ENCODE measurements around the gene NR6A1.

The NR6A1 gene

DNA sequence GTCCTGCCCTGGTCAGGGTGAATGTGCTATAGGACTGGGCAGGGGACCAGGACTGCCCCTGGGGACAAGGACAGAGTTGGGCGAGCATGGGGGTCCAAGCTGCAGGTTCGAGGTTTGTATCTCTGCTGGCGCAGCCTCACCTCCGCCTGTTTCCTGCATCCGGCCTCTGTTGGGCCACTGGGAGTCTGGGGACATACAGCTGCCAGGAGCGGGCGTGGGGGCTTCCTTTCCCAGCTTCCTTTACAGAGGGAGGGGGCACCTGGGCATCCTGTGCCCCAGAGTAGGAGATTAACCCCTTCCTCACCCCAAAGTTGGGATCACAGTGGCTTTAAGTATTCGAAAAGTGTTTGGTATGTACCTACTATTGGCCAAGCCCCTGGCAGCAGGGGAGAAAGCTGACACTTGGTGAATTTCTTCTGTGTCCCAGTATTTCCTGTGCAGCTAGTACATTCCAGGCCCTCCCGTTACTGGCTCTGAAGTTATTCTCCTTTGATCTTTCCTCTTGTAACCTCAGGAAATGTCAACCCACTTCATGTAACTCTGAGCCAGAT, 24.8 kb upstream of the NR6A1 start:
- Histone ChIP-seq H3K9me2 (replicated peaks; ENCODE audit: control insufficient read depth, low read length) (no peaks in the 10 kb centered on the region), H3K4me2 (ENCODE audit: low read length) (no peak overlapping the region), H3F3A (ENCODE audit: control insufficient read depth, insufficient read depth) (no peaks in the 10 kb centered on the region), H3K4me3 (ENCODE audit: low read length) (no peak overlapping the region), H3K9me3 (ENCODE audit: control insufficient read depth, insufficient read depth, low read length) (no peaks in the 10 kb centered on the region), H3K4me1 (ENCODE audit: control insufficient read depth, low read length) (no peaks in the 10 kb centered on the region), H3K27ac (ENCODE audit: low read depth, low read length) (no peak overlapping the region), H3K36me3 (ENCODE audit: control insufficient read depth, low read length) (no peaks in the 10 kb centered on the region), H4K20me1 (ENCODE audit: control insufficient read depth, insufficient read depth, low read depth, low read length) (no peaks in the 10 kb centered on the region), H3K79me2 (ENCODE audit: control insufficient read depth, low read length) (no peaks in the 10 kb centered on the region), H3K27me3 (ENCODE audit: control insufficient read depth, low read length) (peaks cover 35% of the 10 kb centered on the region)
- no peak for TF ChIP-seq EZH2phosphoT487 (IDR thresholded peaks at IDR 0.05; ENCODE audit: borderline replicate concordance, low read length)
- TF ChIP-seq, protein P1, sequence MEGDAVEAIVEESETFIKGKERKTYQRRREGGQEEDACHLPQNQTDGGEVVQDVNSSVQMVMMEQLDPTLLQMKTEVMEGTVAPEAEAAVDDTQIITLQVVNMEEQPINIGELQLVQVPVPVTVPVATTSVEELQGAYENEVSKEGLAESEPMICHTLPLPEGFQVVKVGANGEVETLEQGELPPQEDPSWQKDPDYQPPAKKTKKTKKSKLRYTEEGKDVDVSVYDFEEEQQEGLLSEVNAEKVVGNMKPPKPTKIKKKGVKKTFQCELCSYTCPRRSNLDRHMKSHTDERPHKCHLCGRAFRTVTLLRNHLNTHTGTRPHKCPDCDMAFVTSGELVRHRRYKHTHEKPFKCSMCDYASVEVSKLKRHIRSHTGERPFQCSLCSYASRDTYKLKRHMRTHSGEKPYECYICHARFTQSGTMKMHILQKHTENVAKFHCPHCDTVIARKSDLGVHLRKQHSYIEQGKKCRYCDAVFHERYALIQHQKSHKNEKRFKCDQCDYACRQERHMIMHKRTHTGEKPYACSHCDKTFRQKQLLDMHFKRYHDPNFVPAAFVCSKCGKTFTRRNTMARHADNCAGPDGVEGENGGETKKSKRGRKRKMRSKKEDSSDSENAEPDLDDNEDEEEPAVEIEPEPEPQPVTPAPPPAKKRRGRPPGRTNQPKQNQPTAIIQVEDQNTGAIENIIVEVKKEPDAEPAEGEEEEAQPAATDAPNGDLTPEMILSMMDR (IDR thresholded peaks at IDR 0.05; ENCODE audit: low read depth, low read length, poor library complexity, severe bottlenecking): no peak

DNA sequence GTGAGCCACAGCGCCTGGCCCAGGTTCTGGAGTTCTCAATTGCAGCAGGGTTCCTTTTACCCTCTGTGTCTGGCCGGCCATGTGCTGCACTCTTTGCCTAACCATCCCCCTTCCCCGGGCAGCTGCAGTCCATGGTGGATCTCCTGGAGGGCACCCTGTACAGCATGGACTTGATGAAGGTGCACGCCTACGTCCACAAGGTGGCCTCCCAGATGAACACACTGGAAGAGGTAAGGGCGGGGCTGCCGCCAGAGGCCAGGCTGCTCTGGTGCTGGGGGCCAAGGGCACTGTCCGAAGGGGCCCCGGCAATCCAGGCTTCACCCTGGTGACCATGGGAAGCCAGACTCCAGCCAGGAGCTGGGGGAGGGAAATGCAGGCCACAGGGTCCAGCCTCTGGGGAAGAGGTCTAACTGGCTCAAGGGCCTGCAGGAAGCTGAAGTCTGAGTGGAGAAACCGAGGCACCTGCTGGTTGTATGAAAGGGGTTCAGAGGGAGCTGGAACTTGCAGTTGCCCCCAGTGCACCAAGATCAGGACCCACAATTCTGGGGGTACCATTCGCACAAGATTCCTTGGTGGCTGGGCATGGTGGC, 23.9 kb upstream of the NR6A1 start:
- Histone ChIP-seq H3K4me2 (ENCODE audit: low read length) (no peak overlapping the region), H3K4me3 (ENCODE audit: low read length) (no peak overlapping the region), H3K27ac (ENCODE audit: low read depth, low read length) (no peak overlapping the region), H3K27me3 (ENCODE audit: control insufficient read depth, low read length) (peaks cover 25% of the 10 kb centered on the region), H3K36me3 (ENCODE audit: control insufficient read depth, low read length) (no peaks in the 10 kb centered on the region), H3K4me1 (ENCODE audit: control insufficient read depth, low read length) (no peaks in the 10 kb centered on the region), H3K9me3 (ENCODE audit: control insufficient read depth, insufficient read depth, low read length) (no peaks in the 10 kb centered on the region), H3K9me2 (replicated peaks; ENCODE audit: control insufficient read depth, low read length) (no peaks in the 10 kb centered on the region), H3K79me2 (ENCODE audit: control insufficient read depth, low read length) (no peaks in the 10 kb centered on the region), H3F3A (ENCODE audit: control insufficient read depth, insufficient read depth) (no peaks in the 10 kb centered on the region), H4K20me1 (ENCODE audit: control insufficient read depth, insufficient read depth, low read depth, low read length) (no peaks in the 10 kb centered on the region)
- TF ChIP-seq EZH2phosphoT487 (IDR thresholded peaks at IDR 0.05; ENCODE audit: borderline replicate concordance, low read length): no peak
- TF ChIP-seq, protein P1 (IDR thresholded peaks at IDR 0.05; ENCODE audit: low read depth, low read length, poor library complexity, severe bottlenecking): no peak

DNA sequence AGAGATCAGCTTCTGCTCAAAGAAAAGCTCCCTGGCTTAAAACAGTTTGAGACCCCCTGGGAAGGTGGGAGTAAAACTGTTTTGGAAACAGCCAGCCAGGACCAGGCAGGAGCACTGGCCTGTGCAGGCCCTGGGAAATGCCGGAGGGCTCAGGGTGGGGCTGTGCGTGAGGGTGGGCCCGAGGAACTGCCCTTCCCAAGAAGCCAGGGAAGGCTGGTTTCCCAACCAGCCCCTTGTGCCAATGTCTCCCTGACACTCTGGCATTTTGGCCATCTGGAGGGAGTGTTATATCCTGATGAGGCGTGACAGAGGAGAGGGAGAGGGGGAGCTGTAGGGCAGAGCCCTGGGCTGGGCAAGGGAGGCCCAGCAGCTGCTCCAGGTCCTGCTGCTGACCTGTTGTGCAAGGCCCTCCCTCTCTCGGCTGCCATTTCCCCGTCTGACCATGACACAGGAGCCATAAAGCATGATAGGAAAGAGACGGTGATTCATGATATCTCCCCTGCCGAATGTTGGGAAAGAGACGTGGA, 22.0 kb upstream of the NR6A1 start:
- no peak overlapping the region for H3K4me2 ChIP-seq (ENCODE audit: low read length)
- H3K4me1 ChIP-seq (ENCODE audit: control insufficient read depth, low read length): no peaks in the 10 kb centered on the region
- H3K4me3 ChIP-seq (ENCODE audit: low read length): no peak overlapping the region
- no peaks in the 10 kb centered on the region for H3F3A ChIP-seq (ENCODE audit: control insufficient read depth, insufficient read depth)
- TF ChIP-seq EZH2phosphoT487 (IDR thresholded peaks at IDR 0.05; ENCODE audit: borderline replicate concordance, low read length): no peak
- TF ChIP-seq, protein P1 (IDR thresholded peaks at IDR 0.05; ENCODE audit: low read depth, low read length, poor library complexity, severe bottlenecking): no peak
- H4K20me1 ChIP-seq (ENCODE audit: control insufficient read depth, insufficient read depth, low read depth, low read length): no peaks in the 10 kb centered on the region
- H3K36me3 ChIP-seq (ENCODE audit: control insufficient read depth, low read length): no peaks in the 10 kb centered on the region
- H3K79me2 ChIP-seq (ENCODE audit: control insufficient read depth, low read length): no peaks in the 10 kb centered on the region
- peaks cover 18% of the 10 kb centered on the region; the same call in 1 of the 2 replicates for H3K27me3 ChIP-seq (ENCODE audit: control insufficient read depth, low read length)
- no peaks in the 10 kb centered on the region for H3K9me3 ChIP-seq (ENCODE audit: control insufficient read depth, insufficient read depth, low read length)
- H3K9me2 ChIP-seq (replicated peaks; ENCODE audit: control insufficient read depth, low read length): no peaks in the 10 kb centered on the region
- H3K27ac ChIP-seq (ENCODE audit: low read depth, low read length): no peak overlapping the region
